NCI-H526 (cell line): ENCODE data around the gene ZNF337.
"Not testable (repeated sequence)": the region's sequence is repeated elsewhere in the genome, so short reads cannot be mapped to it uniquely, and the experiment has no call there.

Experiments
- DNase-seq, 2 experiments: peaks; one replicate each; lab custom pipeline; 2025; lab: John Stamatoyannopoulos, UW

Gene ZNF337

DNA sequence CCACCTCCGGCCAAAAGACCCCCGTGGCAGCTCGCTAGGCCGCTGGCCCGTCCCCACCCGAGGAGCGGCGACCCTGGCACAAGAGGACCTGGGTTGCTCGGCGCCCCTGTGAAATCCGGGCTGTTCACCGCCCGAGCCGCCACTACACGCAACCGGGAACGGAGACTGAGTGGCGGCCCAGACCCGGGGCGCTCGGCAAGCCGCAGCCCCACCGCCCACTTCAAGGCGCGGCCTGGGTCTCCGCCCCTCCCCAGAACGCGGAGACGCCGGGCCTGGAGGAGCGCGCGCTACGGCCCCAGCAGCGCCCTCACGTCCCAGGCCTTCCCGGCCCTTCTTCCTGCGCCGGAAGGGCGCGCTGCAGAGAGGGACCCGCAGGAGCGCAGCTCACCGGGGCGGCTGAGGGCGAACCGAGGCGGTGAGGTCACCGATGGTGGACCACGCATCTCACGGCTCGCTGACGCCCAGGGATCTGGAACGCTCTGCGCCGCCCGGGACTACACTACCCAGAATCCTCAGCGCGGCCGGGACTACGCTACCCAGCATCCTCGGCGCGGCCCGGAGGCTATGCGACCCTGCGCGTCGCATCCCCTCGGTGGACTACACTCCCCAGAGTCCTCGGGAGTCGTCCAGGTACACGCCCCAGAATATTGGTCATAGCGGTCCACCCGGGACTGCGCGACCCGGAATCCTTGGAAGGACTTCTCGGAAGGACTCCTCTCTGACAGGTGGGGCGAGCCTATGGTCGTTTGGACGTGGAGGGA is at the start of gene ZNF337:
Gene ZNF337, minus strand, starts transcription at position 483 of the 761 bp plus-strand sequence. CDS start 10,436 bp downstream, outside the sequence.
- peak; percentile 97 to 99 for DNase-seq

DNA sequence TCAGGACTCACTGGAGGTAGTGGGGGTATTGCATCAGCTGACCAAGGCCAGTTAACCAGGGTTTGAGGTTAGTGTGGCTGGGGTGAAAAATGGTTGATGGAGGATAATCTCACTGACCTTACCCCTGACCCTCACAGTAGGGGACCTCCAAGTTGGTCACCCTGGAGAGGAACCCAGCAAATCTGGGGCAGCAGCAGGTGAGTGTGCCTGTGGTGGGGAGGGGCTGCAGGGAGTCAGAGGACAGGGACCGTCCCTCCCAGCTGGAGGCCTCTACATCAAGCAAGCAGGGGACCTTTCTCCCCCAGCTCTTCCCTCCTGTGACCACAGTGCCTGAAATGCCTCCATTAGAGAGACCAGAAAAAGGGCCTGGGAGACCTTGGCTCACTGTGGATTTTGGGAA is 49.1 kb upstream of the ZNF337 start:
- no peak for DNase-seq

DNA sequence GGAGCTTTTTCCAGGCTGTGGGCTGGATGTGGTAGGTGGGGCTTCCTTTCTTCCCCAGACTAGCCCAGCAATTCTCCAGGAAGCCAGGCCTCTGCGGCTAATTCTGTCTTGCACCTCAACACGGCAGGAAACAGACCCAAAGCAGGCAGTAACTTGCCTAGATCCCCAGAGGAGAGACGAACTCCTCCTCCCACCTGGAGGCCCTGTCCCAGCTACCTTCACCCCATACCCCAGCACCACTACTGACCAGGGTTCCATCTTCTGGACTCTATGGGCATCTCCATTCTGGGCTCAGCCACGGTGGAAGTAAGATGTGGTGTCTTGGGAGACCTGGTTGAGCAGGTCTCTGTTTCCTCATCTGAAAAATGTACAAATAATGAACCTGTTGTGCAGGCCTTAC is 48.4 kb upstream of the ZNF337 start:
- DNase-seq: no peak

DNA sequence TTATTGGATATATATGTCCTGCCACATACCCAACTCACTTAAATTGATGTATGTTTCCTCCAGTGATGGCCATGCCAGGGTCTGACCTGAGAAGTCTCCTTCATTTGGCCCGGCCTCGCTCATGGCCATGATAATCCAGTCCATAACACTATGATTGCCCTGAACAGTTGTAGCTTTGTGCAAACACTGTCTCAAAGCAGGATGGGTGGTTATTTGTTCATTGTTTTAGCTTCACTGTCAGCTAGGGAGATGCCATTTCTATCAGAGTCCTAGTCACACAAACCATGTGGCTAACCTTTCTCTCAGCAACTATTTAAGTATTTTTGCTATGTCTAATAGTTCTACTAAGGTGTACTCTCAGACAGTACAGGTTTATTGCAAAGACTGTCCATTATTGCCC is 47.6 kb upstream of the ZNF337 start:
- no peak for DNase-seq

DNA sequence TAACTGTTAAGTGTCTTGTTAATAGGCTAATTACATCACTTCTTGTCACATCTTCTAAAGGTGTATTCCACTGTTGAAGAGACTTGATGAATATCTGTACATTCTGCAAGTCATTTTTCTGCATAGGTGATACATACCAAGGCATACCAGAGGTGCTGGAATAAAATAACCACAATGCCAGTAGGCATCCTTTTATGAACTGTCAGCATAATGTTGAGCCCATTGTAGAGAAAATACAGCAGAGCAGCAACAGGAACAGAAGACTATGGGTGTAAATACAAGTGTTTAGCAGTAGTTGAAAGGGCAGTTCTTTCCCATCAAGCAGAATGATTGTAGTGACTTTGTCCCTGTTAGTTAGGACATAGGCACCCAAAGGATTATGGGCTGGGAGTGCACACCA is 44.4 kb upstream of the ZNF337 start:
- DNase-seq: no peak

DNA sequence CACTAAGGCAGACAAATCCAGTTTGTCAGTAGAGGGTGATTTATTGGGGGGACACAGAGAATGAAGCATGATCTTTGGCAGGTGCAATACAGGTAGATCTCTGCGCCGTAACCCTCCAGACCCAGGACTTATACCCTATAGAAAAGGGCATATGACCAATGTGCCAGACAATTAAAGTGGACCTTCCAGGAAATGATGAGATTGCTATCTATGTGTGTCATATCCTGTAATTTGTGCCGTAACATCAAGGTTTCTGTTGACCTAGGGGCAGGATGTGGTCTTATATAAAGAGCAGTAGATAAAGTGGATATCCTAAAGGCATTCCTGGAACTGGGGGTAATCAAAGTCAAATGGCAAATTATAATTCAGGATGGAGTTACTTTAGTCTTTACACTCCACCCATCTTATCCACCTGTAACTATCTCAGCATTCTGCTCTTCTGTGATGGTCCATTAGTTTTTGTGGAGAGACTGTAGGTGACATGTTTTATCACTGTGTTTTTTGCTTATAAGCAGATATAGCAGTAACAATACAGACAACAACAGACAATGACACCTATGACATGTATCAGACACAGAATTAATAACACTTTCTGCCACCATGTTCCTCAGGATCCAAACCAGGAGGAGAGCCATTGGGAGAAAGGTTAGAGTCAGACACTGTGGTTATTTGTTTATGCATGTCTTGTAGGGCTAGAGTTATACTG is 43.1 kb upstream of the ZNF337 start:
- no peak for DNase-seq

DNA sequence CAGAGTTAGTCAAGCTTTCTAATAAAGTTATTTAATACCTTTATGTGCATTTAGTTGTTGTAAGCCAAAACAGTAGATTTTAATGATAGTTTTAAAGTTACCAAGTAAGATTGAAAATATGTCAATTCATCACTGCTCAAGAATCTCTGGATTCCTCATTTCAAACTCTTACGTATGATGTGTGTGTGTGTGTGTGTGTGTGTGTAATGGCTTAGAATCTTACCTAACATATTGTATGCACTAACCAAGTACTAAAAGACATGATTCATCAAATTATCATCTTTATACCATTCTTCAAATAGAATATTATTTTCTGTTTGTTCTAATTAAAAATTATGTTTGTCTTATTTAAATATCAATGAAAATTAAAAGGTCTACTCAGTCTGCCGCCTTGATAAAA is 41.5 kb upstream of the ZNF337 start:
- DNase-seq: no peak

DNA sequence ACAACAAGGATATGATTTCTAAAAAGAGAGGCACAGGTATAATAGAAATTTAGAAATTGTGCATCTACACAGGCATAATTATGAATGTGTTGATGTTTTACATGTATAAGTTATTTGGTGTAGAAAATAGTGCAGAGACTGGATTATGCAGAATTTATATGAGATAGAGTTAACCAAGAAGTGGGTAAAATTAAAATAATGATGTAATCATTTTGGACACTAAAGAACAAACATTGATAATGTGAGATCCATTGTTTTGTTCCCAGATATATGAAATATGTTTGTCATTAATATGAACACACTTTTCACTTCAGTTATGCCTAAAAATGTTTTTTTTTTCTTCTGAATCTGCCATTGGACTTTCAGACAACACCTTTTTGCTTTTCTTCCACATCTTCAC is 37.2 kb upstream of the ZNF337 start:
- DNase-seq: no peak

DNA sequence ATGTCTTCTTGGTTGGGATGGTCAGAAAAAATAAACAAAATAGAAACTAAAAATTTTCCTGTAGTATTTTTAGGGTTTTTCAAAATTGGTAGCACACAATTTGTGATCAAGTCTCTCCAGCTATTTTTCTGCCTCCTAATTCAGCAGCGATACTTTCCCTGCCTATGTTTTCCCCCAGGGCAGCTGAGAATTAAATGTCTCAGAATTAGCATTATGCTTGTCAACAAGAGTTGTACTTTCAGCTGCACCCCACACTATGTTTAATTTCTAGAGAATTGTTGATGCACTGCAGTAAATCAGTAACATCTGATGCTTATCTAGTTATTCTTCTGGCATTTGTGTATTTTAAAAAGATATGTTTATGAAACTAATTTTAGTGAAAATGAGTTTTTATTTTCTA is 34.2 kb upstream of the ZNF337 start:
- DNase-seq: no peak

DNA sequence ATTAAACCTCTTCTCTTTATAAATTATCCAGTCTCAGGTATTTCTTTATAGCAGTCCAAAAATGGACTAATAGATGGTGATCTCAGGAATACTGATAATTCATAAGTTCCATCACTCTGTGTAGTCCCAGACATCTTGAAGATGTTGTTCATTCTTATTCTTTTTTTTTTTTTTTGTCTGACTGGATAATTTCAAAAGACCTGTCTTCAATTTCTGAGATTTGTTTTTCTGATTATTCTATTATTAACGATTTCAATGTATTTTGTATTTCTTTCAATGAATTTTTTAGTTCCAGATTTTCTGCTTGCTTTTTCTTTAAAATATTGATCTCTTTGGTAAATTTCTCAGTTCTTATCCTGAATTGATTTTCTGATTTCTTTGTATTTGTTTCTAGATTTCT is 29.7 kb upstream of the ZNF337 start:
- no peak for DNase-seq

DNA sequence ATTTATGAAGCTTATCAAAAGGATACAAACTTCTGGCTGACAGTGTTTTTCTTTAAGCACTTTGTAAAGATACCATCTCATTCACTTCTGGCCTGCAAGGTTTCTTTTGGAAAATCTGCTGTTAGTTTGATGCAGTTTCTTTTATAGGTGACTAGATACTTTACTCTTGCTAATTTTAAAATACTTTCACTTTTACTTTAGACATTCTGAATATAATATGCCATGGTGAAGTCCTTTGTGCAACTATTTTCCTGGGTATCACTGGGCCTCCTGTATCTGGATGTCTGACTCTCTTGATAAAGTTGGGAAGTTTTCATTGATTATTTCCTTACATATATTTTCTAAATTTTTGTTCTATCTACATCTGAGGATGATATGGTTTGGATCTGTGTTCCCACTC is 29.0 kb upstream of the ZNF337 start:
- no peak for DNase-seq

DNA sequence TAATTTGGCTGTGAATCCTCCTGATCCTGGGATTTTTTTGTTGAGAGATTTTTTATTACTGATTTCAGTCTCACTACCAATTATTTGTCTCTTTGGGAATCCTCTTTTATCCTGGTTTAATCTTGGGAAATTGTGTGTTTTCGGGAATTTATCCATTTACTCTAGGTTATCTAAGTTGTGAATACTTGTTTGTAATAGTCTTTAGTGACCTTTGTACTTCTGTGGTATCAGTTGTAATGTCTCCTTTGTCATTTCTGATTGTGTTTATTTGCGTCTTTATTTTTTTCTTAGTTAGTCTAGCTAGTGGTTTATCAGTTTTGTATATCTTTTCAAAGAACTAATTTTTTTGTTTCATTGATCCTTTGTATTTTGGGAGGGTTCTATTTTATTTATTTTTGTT is 27.3 kb upstream of the ZNF337 start:
- no peak for DNase-seq

DNA sequence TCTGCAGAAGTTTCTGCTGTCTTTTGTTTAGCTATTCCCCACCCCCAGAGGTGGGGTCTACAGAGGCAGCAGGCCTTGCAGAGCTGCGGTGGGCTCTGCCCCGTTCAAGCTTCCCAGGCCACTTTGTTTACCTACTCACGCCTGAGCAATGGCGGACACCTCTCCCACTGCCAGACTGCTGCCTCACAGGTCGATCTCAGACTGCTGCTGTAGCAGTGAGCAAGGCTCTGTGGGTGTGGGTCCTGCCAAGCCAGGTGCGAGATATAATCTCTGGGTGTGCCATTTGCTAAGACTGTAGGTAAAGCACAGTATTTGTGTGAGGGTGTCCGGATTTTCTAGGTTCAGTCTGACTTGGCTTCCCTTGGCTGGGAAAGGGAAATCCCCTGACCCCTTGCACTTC is 23.6 kb upstream of the ZNF337 start:
- DNase-seq: no peak

DNA sequence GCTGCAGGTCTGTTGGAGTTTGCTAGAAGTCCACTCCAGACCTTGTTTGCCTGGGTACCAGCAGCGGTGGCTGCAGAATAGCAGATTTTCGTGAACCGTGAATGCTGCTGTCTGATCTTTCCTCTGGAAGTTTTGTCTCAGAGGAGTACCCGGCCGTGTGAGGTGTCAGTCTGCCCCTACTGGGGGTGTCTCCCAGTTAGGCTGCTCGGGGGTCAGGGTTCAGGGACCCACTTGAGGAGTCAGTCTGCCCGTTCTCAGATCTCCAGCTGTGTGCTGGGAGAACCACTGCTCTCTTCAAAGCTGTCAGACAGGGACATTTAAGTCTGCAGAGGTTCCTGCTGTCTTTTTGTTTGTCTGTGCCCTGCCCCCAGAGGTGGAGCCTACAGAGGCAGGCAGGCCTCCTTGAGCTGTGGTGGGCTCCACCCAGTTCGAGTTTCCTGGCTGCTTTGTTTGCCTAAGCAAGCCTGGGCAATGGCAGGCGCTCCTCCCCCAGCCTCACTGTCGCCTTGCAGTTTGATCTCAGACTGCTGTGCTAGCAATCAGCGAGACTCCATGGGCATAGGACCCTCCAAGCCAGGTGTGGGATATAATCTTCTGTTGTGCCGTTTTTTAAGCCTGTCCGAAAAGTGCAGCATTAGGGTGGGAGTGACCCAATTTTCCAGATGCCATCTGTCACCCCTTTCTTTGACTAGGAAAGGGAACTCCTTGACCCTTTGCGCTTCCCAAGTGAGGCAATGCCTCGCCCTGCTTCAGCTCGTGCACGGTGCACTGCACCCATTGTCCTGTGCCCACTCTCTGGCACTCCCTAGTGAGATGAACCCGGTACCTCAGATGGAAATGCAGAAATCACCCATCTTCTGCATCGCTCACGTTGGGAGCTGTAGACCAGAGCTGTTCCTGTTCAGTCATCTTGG is 22.5 kb upstream of the ZNF337 start:
- DNase-seq: peak; percentile 66 to 67

DNA sequence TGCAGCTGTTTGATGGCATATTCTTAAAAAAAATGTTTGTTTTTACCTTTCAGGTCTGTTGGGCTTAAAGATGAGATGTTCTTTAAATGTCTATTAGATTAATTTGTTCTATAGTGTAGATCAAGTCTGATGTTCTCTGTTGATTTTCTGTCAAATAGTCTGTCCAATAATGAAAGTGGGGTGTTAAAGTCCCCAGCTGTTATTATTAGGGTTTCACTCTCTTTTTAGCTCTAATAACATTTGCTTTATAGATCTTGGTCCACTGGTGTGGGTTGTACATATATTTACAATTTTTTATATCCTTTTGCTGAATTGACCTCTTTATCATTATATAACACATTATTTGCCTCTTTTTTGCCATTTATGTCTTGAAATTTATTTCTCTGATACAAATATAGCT is 11.0 kb upstream of the ZNF337 start:
- DNase-seq: no peak

DNA sequence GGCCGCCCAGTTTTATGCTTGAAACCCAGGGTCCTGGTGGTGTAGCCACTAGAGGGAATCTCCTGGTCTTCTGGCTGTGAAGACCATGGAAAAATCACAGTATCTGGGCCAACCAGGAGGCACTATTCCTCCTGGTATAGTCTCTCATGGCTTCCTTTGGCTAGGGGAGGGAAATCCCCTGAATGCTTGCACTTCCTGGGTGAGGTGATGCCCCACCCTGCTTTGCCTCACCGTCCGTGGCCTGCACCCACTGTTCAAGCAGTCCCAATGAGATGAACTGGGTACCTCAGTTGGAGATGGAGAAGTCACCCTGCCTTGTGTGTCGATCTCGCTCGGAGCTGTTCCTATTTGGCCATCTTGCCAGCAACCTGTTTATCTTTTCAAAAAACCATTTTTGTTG is 10.1 kb upstream of the ZNF337 start:
- DNase-seq: no peak

DNA sequence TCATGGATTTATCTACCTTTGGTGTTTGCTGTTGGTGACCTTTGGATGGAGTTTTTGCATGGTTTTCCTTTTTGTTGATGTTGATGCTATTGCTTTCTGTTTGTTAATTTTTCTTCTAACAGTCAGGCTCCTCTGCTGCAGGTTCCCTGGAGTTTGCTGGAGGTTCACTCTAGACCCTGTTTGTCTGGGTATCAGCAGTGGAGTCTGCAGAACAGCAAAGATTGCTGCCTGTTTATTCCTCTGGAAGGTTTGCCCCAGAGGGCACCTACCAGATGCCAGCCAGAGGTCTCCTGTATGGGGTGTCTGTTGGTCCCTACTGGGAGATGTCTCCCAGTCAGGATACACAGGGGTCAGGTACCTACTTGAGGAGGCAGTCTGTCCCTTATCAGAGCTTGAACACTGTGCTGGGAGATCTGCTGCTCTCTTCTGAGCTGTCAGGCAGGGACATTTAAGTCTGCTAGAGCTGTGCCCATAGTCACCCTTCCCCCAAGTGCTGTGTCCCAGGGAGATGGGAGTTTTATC is 9.2 kb upstream of the ZNF337 start:
- no peak for DNase-seq

DNA sequence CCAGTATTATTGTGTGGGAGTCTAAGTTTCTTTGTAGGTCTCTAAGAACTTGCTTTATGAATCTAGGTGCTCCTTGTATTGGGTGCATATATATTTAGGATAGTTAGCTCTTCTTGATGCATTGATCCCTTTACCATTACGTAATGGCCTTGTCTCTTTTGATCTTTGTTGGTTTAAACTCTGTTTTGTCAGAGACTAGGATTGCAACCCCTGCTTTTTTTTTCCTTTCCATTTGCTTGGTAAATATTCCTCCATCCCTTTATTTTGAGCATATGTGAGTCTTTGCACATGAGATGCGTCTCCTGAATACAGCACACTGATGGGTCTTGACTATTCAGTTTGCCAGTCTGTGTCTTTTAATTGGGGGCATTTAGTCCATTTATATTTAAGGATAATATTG is 7.7 kb upstream of the ZNF337 start:
- not testable (repeated sequence) for DNase-seq

DNA sequence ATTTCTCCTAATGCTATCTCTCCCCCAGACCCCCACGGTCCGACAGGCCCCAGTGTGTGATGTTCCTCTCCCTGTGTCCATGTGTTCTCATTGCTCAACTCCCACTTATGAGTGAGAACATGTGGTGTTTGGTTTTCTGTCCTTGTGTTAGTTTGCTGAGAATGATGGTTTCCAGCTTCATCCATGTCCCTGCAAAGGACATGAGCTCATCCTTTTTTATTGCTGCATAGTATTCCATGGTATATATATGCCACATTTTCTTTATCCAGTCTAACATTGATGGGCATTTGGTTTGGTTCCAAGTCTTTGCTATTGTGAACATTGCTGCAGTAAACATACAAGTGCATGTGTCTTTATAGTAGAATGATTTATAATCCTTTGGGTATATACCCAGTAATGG is 4.2 kb upstream of the ZNF337 start:
- not testable (repeated sequence) for DNase-seq

DNA sequence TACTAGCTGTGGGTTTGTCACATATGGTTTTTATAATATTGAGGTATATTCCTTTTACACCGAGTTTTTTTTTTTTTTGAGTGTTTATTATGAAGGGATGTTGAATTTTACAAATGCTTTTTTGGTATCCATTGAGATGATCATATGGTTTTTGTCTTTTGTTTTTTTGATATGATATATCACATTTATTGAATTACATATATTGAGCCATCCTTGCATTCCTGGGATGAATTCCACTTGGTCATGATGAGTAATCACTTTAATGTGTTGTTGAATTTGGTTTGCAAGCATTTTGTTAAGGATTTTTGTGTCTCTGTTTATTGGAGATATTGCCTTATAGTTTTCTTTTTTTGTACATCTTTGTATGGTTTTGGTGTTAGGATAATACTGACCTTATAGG is 3.3 kb upstream of the ZNF337 start:
- no peak for DNase-seq

DNA sequence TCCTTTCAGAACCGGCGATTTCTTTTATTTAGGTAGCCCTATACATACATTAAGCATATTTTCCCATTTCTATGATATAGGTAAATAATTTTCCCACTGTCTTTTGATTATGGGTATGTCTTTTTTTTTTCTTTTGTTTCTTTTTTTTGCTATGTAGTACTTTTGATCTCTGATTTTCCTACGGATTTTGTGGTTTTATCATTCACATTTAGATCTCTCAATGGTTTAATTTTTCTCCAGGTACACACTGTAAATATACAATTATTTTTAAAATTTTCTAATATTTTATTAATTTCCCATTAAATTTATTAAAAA is 436 bp upstream of the ZNF337 start:
- DNase-seq: no peak

DNA sequence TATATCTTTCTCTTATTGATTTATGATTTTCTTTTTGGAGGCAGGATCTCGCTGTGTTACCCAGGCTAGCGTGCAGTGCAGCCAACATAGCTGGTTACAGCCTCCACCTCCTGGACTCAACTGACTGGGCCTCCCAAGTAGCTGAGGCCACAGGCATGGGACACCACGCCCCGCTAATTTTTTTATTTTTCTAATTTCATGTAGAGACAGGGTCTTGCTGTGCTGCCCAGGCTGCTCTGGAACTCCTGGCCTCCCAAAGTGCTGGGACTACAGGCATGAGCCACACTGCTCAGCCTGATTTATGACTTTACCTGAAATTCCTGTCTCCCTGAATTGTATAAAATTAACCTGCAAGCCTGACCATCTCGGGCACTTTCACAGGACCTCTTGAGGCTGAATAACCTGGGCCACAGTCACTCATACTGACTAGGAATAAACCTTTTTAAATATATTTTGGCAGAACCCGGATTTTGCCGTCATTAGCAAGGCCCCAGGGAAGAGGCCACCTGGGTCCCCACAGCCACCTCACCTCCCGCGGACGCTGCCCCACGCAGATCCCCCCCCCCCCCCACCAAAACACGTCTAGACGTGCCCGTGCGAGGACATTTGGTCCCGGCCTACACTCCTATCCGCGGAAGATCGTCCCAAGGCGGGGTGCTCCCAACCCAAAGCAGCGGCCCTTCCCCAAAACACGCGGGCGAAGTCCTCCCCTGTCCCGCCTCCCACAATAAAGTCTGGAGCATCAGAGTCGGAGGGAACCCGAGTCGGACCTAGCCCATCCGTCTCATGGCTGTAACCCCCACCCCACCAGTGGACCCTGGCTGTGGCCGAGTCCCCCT is 902 bp downstream of the ZNF337 start:
- DNase-seq: peak in 1 of 2 experiments; percentile 48
